ENCODE measurements around the gene SIGMAR1.

- TF ChIP-seq CTCF (IDR thresholded peaks at IDR 0.05) (no peak), POLR2A (IDR thresholded peaks at IDR 0.05) (no peak)
Measured at GRCh38 chr9:34599546-34599945, 38.0 kb downstream of the SIGMAR1 start.

All from uterus (tissue), 2 donors.